ENCODE measurements around the gene CXCR1.
"Not testable (repeated sequence)": the region's sequence is repeated elsewhere in the genome, so short reads cannot be mapped to it uniquely, and the experiment has no call there.

The CXCR1 gene

DNA sequence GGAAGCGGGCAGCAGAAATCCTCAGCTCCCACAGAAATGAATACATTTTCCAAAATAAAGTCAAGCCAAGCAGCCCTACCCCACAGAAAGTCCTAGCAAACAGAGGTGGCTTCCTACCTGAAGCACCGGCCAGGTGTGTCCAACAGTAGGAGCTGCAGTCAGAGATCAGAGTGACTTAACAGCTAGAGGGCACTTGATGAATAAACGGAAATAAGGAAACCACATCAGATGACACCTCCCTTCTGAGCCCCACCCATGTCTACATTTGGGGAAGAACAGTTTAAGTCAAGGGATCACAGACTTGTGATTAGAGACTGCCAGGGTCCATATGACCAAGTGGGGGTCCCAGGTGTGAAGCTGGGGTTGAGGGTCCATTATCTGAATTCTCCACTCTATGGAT is at the start of gene CXCR1:
Gene CXCR1 (minus strand): TSS at position 172 of the 400 bp plus-strand sequence. CDS start 1,751 bp downstream, outside the sequence.
- FAIRE-seq: no peak

DNA sequence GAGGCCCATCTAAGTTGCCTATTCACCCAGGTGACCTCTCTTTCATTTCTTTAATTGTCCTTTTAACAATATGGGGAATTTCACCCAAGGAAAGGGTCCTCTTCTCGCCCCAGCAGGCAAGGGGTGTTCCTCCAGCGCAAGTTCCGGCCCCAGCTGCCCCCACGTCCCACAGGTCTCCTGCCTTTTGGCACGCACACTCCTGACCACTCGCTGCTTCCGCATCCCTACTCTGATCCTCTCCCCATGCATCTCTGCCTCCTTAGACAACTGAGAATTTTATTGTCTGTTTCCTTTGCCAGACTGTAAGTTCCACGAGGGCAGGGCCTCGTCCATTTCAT is 49.5 kb upstream of the CXCR1 start:
- no peak for DNase-seq (ENCODE audit: low spot score)
- FAIRE-seq: no peak

More for the DNA sequence above, at the start of gene CXCR1:
- DNase-seq (ENCODE audit: low spot score): no peak

DNA sequence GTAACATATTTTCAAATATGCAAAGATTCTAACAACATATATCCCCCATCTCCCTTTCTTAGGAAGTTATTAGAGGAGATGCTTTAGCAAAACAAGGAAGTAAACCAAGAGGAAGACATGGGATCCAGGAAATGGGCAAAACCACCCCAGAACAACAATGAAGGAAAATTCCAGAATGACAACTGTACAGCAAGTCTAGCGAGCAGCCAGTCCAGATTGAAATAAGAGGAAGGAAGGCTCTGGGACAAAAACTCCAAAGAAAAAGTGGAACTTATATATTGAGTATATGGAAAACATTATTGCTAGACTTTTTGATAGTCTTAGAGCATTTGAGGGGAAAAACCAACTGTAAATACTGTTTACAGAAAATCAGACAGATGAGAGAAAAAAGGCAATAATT is 47.4 kb upstream of the CXCR1 start:
- no peak for FAIRE-seq
- no peak for DNase-seq (ENCODE audit: low spot score)

DNA sequence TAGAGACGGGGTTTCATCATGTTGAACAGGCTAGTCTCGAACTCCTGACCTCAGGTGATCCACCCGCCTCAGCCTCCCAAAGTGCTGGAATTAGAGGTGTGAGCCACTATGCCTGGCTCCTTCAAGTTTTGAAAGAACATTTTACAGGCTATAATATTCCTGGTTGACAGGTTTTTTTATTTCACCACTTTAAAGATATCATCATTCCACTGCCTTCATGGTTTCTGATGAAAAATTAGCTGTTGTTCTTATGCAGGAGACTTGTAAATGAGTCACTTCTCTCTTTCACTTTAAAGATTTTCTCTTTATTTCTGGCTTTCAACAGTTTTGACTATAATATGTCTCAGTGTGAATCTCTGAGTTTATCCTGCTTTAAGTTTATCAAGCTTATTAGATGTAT is 42.3 kb upstream of the CXCR1 start:
- DNase-seq (ENCODE audit: low spot score): no peak
- no peak for FAIRE-seq

DNA sequence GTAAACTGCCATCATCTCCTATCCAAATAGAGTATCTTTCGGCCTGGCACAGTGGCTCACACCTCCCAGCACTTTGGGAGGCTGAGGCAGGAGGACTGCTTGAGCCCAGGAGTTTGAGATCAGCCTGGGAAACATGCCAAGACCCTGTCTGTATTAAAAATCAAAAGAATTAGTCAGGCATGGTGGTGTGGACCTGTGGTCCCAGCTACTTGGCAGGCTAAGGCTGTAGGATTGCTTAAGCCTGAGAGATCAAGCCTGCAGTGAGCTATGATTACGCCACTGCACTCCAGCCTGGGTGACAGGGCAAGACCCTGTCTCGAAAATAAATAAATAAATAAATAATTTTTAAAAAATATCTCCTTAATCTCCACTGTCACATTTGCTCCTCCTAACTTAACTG is 35.5 kb upstream of the CXCR1 start:
- no peak for DNase-seq (ENCODE audit: low spot score)
- no peak for FAIRE-seq

DNA sequence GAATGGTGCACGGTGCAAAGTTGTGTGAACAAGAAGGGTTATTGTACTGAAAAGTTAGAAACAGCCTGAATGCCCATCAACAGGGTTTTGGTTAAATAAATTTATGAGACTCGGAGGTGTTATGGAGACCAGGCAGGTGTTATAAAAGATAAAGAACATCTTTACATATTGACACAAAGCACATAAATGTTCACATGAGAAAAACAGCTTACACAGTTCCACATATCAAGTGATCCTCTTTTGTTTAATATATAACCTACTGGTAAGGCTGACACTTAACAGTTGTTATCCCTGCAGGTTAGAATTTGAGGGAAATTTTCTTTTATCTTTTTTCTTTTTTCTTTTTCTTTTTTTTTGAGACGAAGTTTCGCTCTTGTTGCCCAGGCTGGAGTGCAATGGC is 30.2 kb upstream of the CXCR1 start:
- FAIRE-seq (no peak), DNase-seq (ENCODE audit: low spot score) (no peak)

DNA sequence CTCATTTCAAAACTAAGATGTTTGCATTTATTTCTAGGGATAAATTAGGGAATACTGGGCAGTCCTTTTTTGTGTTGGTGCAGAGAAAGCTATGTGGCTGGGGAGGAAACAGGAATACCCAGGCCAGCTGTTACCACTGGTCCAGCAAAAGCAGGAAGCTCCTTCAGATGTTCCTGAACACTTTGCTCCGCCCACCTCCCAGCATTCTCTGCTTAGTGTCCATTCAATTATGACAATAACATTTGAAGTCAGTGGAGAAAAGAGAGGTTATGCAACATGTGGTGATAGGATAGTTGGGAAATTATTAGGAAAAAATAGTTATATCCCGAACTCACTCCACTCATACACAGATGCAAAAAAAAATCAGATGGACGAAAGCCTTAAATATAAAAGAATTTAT is 28.1 kb upstream of the CXCR1 start:
- no peak for DNase-seq (ENCODE audit: low spot score)
- no peak for FAIRE-seq

DNA sequence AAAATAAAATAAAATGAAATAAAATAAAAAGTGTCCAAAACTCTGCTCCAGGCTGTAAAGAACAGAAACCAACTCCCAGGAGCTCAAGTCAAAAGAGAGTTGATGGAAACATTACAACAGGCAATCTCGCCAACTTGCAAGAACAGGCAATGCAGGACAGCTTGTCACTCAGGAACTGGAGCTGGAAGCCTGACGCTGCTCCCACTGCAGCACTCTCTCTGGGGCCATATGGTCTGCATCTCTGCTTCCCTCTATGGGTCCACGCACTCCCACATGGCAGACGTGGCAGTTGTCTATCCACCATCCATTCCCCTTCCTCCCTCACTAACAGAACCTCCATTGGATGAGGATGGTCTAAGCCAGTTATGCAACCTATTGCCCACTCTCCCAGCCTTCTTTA is 26.9 kb upstream of the CXCR1 start:
- no peak for DNase-seq (ENCODE audit: low spot score)
- FAIRE-seq: no peak

DNA sequence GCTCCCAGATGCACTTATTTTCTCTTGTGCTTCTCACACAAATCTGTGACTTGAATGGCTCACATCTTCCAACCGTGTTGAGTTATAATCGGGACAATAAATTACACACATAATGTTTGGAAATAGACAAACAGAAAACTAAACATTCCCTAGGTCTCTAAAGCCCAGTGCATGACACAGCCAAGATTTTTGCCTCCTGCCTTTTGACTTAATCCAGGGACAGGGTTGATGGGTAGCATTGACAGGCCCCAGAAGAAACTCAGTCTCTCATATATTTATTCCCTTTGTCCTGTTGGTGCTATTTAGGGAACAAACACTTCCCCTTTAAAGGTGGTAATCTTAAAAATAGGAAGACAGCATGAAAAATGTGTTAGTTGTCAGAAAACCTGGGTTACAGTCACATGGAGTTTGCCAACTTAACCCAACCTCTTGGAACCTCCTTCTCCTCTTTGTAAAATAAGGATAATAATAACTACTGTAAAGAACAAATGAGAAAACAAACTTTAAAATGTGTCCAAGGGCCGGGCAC is 26.2 kb upstream of the CXCR1 start:
- DNase-seq (ENCODE audit: low spot score) (no peak), FAIRE-seq (no peak)

DNA sequence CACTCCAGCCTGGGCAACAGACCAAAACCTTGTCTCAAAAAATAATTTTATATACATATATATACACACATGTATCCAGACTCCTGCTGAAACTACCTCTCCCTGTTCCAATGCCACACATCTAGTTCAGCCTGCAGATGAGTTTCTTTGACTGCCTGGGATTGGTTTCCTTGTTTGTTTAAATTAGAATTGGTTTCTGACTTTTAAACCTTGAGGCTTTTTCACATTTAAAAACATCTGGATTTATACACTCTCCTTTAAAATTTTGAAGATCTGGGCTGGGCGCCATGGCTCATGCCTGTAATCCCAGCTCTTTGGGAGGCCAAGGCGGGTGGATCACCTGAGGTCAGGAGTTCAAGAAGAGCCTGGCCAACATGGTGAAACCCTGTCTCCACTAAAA is 21.8 kb upstream of the CXCR1 start:
- no peak for DNase-seq (ENCODE audit: low spot score)
- no peak for FAIRE-seq

DNA sequence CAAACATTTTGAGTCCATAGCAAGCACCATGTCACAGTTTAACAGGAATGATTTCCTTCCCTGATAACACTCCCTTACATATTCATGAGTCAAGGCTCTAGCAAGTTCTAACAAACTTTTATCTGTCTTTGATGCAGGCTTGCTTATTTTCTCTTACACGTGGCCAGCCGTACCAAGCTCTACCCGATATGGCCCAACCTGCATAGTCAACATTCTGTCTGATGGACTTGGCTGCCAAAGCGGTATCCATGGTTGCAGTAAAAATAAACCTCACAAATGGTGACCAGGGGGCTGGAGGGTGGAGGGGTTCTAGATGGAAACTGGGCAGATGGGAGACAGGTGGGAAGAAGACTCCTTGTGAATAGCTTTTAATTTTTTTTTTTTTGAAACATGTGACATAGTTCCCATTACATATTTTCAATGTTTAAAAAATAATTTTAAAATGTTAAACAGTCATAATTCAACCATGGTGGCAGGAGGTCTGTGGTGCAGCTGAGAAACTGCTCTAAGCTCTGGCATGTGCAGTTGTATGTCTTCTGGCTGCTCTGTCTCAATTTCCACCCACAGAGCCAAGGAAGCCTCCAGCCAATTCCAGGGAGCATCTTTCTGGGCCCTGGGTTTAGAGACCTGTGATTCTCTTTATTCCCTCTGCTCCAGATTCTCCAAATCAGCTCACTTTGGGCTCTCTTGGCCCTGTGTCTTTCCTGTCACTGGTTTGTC is 20.7 kb upstream of the CXCR1 start:
- FAIRE-seq (no peak), DNase-seq (ENCODE audit: low spot score) (no peak)

DNA sequence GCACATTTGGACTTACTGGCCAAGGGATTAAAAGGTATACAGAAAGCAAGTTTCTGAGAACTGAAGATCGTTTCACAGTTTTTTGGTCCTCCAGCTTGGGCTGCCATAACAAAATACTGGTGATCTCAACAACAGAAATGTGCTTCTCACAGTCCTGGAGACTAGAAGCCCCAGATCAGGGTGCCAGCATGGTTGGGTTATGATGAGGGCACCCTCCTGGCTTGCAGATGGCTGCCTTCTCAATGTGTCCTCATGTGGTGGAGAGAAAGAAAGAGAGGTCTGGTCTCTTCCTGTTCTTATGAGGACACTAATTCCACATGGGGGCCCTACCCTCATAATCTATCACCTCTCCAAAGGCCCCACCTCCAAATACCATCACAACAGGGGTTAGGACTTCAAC is 20.1 kb upstream of the CXCR1 start:
- no peak for DNase-seq (ENCODE audit: low spot score)
- FAIRE-seq: no peak

DNA sequence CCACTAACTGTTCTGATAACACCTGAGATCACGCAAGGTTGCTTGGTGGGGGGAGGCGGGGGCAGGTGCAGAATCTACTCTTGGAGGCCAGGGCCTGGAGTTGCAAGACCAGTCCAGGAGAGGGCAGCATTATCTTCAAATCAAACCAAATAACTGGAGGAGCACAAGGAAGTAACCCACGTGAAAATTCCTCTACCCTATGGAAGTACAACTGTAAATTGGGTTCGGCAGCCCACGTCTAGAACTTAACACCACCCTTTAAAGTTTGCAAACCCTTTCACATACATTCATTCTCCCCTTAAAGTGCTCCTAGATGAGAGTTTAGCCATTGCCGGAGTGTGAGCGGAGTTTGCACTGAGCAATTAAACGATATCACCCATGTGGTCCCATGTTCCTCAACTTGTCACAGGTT is 19.6 kb upstream of the CXCR1 start:
- FAIRE-seq (peak; percentile 24), DNase-seq (ENCODE audit: low spot score) (peak; percentile 63)

DNA sequence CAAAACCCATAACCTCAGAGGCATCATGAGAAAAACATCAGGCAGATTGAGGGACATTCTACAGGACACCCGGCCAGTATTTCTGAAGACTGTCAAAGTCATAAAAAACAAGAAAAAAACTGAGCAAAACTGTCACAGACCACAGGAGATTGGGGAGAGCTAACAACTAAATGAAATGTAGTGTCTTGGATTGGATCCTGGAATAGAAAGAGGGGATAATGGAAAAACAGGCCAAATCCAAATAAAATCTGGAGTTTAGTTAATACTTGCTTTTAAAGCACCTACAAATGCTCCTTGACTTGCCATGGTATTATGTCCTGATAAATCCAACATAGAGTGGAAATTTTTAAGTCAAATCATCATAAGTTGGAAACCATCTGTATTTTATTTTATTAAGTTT is 17.6 kb upstream of the CXCR1 start:
- FAIRE-seq (no peak), DNase-seq (ENCODE audit: low spot score) (no peak)

DNA sequence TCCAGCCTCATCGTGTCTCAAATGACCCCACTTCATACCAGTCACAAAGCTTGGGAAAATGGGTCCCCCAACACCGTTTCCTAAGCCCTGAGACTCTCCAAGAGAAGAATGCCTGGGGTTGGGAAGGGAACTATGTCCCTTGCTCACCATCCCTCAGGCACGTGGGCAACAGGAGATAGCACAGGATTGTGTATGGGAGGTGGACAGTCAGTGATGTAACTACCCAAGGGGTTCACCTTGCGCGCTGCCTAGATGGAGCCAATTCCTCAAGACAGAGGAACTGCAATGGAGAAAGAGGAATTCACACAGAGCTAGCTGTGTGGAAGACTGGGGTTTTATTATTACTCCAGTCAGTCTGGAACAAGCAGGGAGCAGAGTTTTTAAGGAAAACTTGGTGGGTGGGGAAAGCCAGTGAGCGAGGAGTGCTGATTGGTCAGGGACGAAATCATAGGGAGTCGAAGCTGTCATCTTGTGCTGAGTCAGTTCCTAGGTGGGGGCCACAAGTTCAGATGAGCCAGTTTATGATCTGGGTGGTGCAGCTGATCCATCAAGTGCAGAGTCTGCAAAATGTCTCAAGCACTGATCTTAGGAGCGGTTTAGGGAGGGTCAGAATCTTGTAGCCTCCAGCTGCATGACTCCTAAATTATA is 13.8 kb upstream of the CXCR1 start:
- FAIRE-seq (no peak), DNase-seq (ENCODE audit: low spot score) (no peak)

DNA sequence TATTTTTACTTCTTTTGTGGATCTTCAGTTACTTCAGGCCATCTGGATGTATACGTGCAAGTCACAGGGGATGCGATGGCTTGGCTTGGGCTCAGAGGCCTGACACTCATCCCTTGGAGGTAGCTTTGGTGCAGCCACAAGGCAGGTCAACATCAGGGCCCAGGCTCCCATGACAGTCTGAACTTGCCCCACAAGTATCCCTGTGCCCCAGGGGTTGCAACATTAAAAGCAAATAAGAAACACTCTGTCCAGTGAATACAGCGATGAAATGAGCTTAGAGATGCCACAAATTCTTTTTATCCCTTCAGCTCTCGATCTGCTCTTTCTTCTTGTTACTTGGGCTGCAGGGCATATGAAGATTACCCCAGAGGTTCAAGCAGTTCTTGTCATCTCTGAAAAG is 13.0 kb upstream of the CXCR1 start:
- FAIRE-seq (no peak), DNase-seq (ENCODE audit: low spot score) (no peak)

DNA sequence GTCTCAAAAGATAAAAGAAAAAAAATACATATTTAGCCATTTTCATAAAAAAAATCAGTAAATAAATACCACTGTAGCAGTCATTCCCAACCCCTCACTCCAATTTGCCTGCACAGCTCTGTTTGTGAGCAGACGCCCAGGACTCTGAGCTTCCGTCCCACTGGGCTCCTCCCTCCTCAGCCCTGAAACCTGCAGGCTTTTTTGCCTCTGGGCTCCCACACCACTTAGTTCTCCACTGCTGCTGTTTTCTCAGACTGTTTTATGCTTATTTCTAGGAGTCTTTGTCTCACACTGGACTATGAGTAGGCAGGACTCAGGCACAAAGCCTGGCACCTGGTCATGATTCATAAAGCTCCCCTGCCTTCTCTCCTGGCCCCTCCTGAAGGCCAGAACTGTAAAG is 6.1 kb upstream of the CXCR1 start:
- no peak for FAIRE-seq
- no peak for DNase-seq (ENCODE audit: low spot score)

DNA sequence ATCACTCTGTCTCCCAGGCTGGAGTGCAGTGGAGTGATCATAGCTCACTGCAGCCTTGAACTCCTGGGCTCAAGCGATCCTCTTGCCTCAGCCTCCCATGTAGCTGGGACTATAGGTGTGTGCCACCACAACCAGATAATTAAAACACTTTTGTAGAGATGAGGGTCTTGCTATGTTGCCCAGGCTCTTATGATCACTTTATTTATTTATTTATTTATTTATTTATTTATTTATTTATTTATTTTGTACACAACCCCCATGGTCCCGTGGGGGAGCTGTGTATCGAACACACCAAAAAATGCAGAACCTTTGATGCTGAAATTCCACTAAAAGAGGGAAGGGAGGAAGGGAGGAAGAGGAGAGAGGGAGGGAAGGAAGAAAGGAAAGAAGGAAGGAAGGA is 5.0 kb upstream of the CXCR1 start:
- not testable (repeated sequence) for FAIRE-seq; DNase-seq (ENCODE audit: low spot score)

DNA sequence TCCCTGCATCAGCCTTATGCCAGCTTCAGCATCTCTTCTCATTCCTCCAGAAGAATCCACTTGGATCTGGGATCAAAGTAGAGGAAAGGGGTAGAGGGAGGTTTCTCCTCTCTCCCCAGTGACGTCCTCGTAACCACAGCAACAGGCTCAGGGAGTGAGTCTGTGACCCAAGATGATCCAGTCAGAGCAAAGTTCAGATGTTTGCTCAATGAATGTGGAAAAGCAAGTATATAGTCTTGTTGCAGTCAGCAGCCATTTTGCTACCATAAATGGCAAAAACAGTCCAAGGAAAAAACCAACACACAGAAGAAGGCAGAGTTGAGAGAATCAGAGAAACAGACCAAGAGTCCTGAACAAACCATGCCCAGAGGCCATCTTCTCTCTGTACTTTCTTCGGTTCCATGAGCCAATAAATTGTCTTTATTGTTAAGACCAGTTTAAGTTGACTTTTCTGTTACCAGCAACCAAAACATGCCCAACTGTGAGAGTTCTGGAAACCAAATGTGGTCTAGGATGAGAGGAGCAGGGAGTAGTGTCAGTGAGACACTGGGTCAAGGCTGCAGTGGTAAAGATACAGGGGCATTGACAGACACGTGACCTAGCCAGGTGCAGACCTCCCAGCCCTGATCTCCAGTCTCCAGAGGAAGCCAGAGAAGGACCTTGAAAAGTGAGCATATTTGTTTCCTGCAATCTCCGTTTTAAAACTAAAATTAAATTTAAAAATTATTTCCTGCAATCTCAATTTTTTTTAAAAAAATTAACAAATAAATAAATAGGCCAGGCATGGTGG is 3.2 kb upstream of the CXCR1 start:
- FAIRE-seq: no peak
- peak; percentile 3 for DNase-seq (ENCODE audit: low spot score)

DNA sequence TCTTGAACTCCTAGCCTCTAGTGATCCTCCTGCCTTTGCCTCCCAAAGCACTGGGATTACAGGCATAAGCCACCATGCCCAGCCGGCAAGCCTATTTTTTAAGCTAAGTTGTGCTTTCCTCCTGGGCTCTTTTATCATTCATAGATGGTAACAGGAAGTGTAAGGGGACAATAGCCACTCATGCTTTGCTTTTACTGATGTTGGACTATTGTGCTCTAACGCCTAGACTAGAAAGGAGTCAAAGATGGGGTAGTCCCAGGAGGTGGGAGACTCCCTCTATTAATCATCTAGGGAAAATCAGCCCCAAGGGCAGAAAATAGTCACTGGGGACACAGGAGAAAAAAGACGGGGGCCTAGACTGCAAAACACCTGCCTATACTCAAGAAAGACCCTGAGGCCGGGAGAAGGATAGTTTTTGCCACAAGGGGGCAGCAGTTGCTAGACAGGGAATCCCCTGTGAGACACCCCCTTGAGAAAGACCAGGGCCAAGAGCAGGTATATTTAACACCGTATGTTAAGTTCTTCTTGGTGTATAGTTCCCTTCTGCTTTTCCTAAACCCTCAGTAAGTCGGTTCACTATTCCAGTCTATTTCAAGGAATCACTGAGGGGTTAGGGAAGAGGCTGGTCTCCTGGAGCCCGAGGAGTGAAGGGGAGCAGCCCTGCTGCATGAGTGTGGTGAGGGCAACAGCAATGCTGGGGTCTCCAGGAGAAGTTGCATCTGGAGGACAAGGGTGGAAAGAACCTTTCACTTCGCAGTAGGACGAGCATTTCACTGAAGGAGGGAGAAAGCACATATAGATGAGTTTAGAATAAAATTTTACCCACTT is 2.1 kb upstream of the CXCR1 start:
- DNase-seq (ENCODE audit: low spot score) (peak; percentile 21), FAIRE-seq (no peak)

DNA sequence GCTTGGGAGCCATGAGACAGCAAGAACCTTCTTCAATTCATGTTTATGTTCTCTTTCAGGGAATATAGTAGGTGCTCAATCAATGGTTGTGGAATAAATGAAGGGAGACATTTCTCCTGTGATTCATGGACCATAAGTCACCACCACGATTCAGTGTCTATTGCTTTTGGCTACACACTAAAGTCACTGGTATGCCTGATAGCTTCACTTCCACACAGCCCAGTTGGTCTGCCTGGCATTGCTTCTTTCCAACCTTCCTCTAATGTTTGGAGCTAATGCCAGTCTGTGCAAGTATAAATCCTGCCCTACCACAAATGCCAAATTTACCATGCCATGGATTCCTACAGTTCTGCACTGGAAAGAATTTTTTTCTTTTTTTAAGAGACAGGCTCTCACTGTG is 1.3 kb upstream of the CXCR1 start:
- peak; percentile 2 for DNase-seq (ENCODE audit: low spot score)
- no peak for FAIRE-seq

Measured in RCC 7860 (cell line).